Stimulated activated naive CD4-positive, alpha-beta T cell treated with Interleukin-2 at 50 U/mL for 16 hours (primary cell): ENCODE results near the gene NOLC1.
A peak's percentile ranks its signal among the peaks of the same experiment; 100 is the strongest.

Source experiments
- DNase-seq: peaks from one replicate; lab custom pipeline; 2025; lab: John Stamatoyannopoulos, UW

Gene NOLC1

GRCh38 chr10:102121739-102122372 is 30.3 kb upstream of the NOLC1 start:
- DNase-seq = no peak

- no peak for DNase-seq
Observed at GRCh38 chr10:102122450-102122849, 29.7 kb upstream of the NOLC1 start.

- no peak for DNase-seq
Observed at GRCh38 chr10:102123223-102123622, 29.0 kb upstream of the NOLC1 start.

- no peak for DNase-seq
Observed at GRCh38 chr10:102131286-102132170, 20.7 kb upstream of the NOLC1 start.

GRCh38 chr10:102132193-102132562 is 20.0 kb upstream of the NOLC1 start:
- DNase-seq = no peak

GRCh38 chr10:102132563-102133372 is 19.4 kb upstream of the NOLC1 start, which contains the start of gene PPRC1:
Gene PPRC1 (plus strand): TSS chr10:102133040. CDS start chr10:102133069, 29 bp downstream.
- DNase-seq = peak; percentile 98

GRCh38 chr10:102133373-102134195 is 18.6 kb upstream of the NOLC1 start:
- peak; percentile 53 for DNase-seq

- DNase-seq = no peak
Observed at GRCh38 chr10:102134416-102134815, 17.8 kb upstream of the NOLC1 start.

GRCh38 chr10:102135956-102136526 is 16.1 kb upstream of the NOLC1 start:
- DNase-seq = no peak

GRCh38 chr10:102139281-102140110 is 12.7 kb upstream of the NOLC1 start:
- DNase-seq = no peak

GRCh38 chr10:102140218-102140617 is 12.0 kb upstream of the NOLC1 start:
- no peak for DNase-seq

- DNase-seq = no peak
Observed at GRCh38 chr10:102140913-102141540, 11.2 kb upstream of the NOLC1 start.

- DNase-seq = no peak
Observed at GRCh38 chr10:102141583-102142107, 10.5 kb upstream of the NOLC1 start.

GRCh38 chr10:102146971-102147428 is 5.2 kb upstream of the NOLC1 start:
- DNase-seq = no peak

GRCh38 chr10:102147561-102147960 is 4.6 kb upstream of the NOLC1 start:
- no peak for DNase-seq

- no peak for DNase-seq
Observed at GRCh38 chr10:102148275-102148674, 3.9 kb upstream of the NOLC1 start.

- no peak for DNase-seq
Observed at GRCh38 chr10:102150970-102151773, 1.0 kb upstream of the NOLC1 start.

GRCh38 chr10:102152545-102152890 is 329 bp downstream of the NOLC1 start:
- DNase-seq = peak; percentile 48
